GM21737 (cell line): ENCODE results near the gene NNT.
"Not testable (repeated sequence)": the region's sequence is repeated elsewhere in the genome, so short reads cannot be mapped to it uniquely, and the experiment has no call there.

Source experiments
- ATAC-seq: cut with Tn5 transposase; IDR thresholded peaks from one replicate; pipeline ENCODE4 v1.9.1; 2021; ENCODE audit warnings: mild to moderate bottlenecking, moderate library complexity; ENCODE audit not compliant: unreplicated experiment

The NNT gene

DNA sequence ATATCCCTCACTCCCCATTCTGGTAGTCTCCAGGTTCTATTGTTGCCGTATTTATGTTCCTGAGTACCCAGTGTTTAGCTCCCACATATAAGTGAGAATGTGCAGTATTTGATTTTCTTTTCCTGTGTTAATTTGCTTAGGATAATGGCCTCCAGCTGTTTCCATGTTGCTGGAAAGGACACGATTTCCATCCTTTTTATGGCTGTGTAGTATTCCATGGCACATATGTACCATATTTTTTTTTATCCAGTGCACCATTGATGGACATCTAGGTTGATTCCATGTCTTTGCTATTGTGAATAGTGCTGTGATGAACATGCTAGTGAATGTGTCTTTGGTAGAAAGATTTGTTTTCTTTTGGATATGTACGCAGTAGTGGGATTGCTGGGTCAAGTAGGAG is 98.2 kb downstream of the NNT start:
- no peak for ATAC-seq

DNA sequence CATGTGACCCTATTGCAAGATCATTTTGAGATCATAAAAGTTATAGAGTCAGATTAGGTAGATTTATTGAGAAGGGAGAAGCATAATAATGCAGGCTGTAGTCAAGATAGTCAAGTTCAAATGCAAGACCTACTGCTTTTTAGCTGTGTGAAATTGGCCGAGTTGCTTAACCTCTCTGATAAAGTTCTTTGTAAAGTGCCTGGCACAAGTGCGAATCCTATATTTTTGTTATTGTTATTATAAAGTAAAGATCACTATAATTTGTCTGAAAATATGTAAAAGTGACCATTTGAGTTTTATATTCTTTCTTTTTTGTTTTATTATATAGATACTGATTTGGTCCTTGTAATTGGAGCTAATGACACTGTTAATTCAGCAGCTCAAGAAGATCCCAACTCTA is 99.3 kb downstream of the NNT start:
- no peak for ATAC-seq

DNA sequence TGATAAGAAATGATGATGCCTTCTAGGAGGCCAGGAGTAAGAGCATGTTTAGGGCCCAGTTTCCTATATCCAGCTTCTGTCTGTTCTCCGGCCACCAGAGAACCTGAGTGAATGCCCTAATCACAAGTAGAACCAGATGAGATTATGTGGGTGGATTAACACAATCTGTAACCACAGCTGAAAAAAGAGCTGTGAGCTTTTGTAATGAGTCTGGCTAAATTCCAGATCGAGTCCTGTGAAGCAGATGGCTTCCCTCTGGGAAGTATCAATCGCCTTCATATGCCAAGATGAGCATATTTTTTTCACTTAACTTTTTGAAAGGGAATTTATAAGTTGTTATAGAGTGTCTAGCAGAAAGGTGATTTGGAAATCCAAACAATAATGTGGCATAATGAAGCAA is 99.8 kb downstream of the NNT start:
- ATAC-seq, result no peak

DNA sequence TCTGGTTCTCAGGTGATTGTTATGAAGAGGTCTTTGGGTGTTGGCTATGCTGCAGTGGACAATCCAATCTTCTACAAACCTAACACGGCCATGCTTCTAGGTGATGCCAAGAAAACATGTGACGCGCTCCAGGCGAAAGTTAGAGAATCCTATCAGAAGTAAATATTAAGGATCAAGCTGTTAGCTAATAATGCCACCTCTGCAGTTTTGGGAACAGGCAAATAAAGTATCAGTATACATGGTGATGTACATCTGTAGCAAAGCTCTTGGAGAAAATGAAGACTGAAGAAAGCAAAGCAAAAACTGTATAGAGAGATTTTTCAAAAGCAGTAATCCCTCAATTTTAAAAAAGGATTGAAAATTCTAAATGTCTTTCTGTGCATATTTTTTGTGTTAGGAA is 101.3 kb downstream of the NNT start:
- no peak for ATAC-seq

DNA sequence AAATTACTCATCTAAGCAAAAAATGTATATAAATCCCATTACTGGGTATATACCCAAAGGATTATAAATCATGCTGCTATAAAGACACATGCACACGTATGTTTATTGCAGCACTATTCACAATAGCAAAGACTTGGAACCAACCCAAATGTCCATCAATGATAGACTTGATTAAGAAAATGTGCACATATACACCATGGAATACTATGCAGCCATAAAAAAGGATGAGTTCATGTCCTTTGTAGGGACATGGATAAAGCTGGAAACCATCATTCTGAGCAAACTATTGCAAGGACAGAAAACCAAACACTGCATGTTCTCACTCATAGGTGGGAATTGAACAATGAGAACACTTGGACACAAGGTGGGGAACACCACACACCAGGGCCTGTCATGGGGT is 103.6 kb downstream of the NNT start:
- ATAC-seq, result not testable (repeated sequence)

DNA sequence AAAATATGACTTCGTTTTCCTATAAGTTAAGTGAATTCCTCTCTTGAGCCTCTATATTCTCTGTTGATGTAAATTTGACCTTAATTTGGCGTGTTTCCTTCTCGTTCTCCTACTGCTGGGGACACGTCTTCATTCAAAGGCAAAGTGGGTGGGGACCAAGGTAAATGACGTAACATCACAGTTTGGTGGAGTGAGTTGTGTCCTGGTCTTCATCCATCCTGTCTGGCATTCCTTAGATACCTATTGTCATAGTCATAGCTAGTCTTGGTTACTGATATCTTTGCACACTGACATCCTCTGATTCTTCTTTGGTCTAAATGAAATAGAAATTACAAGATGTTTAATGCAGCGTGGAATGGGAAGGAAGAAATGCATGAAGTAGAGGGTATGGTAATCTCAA is 108.5 kb downstream of the NNT start:
- no peak for ATAC-seq

DNA sequence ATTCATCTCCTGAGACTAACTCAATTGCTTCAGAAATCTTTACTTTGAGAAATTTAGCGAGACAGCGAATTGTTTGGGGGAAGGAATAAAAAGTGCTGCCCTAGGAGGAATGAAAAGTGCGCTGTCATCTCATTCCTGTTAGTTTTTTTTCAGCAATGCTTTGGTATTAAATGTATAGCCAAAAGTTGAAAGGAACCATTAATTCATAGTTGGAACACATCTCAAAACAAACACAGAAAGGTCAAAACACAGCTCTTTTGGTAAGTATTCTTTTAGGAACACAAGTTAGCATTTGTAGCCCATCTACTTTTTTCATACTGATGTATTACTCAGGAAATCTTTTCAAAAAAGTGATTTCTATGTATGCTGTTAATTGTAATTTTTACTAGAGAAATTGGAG is 109.1 kb downstream of the NNT start:
- ATAC-seq, result no peak

DNA sequence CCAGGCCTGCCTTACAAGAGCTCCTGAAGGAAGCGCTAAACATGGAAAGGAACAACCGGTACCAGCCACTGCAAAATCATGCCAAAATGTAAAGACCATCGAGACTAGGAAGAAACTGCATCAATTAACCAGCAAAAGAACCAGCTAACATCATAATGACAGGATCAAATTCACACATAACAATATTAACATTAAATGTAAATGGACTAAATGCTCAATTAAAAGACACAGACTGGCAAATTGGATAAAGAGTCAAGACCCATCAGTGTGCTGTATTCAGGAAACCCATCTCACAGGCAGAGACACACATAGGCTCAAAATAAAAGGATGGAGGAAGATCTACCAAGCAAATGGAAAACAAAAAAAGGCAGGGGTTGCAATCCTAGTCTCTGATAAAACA is 116.8 kb downstream of the NNT start:
- not testable (repeated sequence) for ATAC-seq

DNA sequence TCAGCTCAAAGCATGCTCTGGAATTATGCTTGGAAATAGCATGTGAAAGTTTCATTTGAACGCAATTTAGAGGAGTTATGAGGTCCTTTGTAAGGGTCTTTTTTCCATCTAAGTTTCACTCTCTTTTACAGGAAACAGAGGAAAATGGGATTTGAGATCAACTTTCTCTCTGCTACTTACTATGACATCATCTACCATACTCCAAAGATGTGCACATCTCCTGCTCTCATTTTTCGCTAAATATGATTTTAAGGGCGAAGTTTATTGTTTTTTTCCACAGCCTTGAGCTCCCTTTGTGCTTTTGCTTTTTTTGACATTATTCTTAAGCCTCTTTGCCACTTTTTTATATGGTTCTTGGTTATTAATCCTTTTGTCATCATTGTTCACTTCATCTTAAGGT is 125.6 kb downstream of the NNT start:
- no peak for ATAC-seq

DNA sequence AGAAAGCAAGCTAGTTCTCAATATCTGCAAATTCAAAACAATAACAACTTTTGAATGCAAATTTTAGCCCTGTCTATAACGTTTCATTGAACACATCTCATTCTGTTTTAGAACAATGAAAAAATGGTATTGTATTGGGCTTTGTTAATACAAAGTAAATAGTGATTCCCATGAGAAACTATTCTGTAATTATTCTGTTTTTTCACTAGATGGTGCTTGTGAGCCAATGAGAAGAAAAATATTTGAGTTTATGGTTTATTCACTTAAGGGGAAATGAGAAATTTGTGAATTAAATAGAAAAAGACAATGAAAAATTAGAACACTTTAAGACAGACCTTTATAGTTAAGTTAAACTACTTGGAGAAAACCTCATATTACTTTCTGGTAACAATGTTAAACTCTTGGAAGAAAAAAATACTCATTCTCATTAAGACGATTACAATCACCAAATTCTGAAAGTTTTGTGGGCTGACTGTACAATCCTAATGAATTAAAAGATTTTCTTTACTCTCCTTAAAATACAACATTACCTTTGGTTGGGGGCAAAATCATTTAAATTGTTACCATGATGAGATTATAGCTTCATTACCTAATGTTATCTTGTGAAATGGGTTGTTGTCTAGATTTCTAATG is 127.0 kb downstream of the NNT start:
- no peak for ATAC-seq

DNA sequence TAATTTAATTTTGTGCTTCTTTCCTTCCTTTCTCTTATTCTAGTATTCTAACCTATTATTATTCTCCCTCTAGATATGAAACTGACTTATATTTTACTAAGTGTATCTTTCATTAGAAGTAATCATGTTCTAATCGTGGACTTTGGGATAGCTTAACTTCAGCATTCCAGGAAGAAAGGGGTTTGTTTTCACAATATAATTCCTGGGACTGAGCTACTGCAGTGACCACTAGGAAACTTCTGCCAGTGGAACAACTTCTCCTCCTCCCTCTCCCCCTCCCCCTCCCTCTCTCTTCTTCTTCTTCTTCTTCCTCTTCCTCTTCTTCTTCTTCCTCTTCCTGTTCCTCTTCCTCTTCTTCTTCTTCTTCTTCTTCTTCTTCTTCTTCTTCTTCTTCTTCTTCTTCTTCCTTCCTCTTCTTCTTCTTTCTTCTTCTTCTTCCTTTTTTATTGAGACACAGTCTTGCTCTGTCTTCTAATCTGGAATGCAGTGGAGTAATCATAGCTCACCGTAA is 127.9 kb downstream of the NNT start:
- no peak for ATAC-seq

DNA sequence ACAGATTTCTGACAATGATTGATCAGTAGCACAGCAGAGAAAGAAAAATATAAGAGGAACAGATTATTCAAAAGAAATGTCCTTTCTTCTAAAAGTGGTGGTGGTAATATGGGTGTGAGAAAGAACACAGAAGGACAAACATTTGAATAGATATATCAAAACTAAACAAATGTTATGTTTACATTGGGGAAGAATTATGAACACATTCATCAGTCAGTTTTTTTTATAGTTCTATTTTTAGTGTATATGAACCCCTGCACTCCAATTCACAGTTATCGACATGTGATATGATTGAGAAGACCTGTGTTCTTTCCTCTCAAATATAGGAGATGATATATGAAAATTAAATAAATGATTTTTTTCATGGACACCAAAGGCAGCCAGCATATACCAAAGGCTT is 128.6 kb downstream of the NNT start:
- no peak for ATAC-seq

DNA sequence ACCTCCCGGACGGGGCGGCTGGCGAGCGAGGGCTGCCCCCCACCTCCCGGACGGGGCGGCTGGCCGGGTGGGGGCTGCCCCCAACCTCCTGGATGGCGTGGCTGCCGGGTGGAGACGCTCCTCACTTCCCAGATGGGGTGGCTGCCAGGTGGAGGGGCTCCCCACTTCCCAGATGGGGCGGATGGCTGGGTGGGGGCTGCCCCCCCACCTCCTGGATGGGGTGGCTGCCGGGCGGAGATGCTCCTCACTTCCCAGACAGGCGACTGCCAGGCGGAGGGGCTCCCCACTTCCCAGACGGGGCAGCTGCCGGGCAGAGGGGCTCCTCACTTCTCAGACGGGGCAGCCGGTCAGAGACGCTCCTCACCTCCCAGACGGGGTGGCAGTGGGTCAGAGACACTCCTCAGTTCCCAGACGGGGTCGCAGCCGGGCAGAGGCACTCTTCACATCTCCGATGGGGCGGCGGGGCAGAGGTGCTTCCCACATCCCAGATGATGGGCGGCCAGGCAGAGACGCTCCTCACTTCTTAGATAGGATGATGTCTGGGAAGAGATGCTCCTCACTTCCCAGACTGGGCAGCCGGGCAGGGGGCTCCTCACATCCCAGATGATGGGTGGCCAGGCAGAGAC is 143.1 kb downstream of the NNT start:
- not testable (repeated sequence) for ATAC-seq

DNA sequence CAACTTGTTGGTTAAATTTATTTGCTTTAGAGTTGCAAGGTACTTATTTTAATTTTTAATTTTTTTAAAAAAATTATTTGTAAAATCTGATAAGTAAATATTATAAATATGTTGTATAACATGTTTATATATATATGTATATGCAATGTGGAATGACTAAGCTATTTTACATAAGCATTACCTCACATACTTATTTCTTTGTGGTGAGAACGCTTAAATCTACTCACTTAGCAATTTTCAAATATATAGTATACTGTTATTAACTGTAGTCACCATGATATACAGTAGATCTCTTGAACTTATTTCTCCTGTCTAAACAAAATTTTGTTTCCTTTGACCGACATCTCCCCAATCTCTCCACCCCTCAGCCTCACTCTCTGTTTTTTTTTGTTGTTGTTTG is 147.8 kb downstream of the NNT start:
- no peak for ATAC-seq

DNA sequence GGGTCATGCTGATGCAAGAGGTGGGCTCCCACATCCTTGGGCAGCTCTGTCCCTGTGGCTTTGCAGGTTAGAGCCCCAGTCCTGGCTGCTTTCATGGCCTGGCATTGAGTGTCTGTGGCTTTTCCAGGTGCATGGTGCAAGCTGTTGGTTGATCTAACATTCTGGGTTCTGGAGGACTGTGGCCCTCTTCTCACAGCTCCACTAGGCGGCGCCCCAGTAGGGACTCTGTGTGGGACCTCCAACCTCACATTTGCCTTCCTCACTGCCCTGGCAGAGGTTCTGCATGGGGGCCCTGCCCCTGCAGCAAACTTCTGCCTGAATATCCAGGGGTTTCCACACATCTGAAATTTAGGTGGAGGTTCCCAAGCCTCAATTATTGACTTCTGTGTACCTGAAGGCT is 150.1 kb downstream of the NNT start:
- ATAC-seq, result no peak
